Fibroblast of lung (primary cell): ENCODE results near the gene ALDH3B2. TPM values are rescaled to one million over a fixed set of nuclear protein-coding genes. Genes with fewer than 3 reads are reported as not detected.

ENCODE experiments used
- DNase-seq, 2 donors: peaks; one replicate each; pipeline versions ENCODE4 v3.0.0 to v3.0.0-alpha.2; 2010; ENCODE audit warnings: low read depth in 2 of 2
- H2AFZ ChIP-seq: 2 replicates; pipeline ENCODE4 v1.5.1; 2012; ENCODE audit warnings: low read length, control low read depth, inconsistent platforms
- H3K27ac ChIP-seq: 2 replicates; pipeline ENCODE4 v1.5.1; 2011; ENCODE audit warnings: low read length, control low read depth; ENCODE audit not compliant: insufficient read depth
- H3K27me3 ChIP-seq: 2 replicates; pipeline ENCODE4 v1.5.1; 2011; ENCODE audit warnings: mild to moderate bottlenecking, low read length; ENCODE audit not compliant: control insufficient read depth, insufficient read depth
- H3K36me3 ChIP-seq: 2 replicates; pipeline ENCODE4 v1.5.1; 2011; ENCODE audit warnings: low read length; ENCODE audit not compliant: control insufficient read depth, insufficient read depth
- H3K4me1 ChIP-seq: 2 replicates; pipeline ENCODE4 v1.5.1; 2011; ENCODE audit warnings: low read length; ENCODE audit not compliant: control insufficient read depth, insufficient read depth; ENCODE audit errors: extremely low read depth
- H3K4me2 ChIP-seq: 2 replicates; pipeline ENCODE4 v1.5.1; 2011; ENCODE audit warnings: low read length, control low read depth; ENCODE audit not compliant: insufficient read depth; ENCODE audit errors: extremely low read depth
- H3K4me3 ChIP-seq, 4 experiments: fragments of 200-600 bp in 1 of 4; sonication (generic) in 1 of 4; replicated peaks in 1 of 4; 2 replicates each; pipeline ENCODE4 v1.5.1; 2011 to 2016; ENCODE audit warnings: low read length in 4 of 4, low read depth in 3 of 4, mild to moderate bottlenecking in 3 of 4, control low read depth in 2 of 4, inconsistent platforms in 1 of 4, mixed read lengths in 1 of 4; ENCODE audit not compliant: insufficient read depth in 1 of 4; ENCODE audit errors: control extremely low read depth in 1 of 4
- H3K79me2 ChIP-seq: 2 replicates; pipeline ENCODE4 v1.5.1; 2012; ENCODE audit warnings: mild to moderate bottlenecking, low read length, inconsistent platforms; ENCODE audit not compliant: control insufficient read depth, insufficient read depth
- H3K9ac ChIP-seq: 2 replicates; pipeline ENCODE4 v1.5.1; 2011; ENCODE audit warnings: mild to moderate bottlenecking, low read length, control low read depth; ENCODE audit not compliant: insufficient read depth
- H3K9me3 ChIP-seq: 2 replicates; pipeline ENCODE4 v1.5.1; 2012; ENCODE audit warnings: low read depth, low read length; ENCODE audit not compliant: control insufficient read depth, insufficient read depth
- H4K20me1 ChIP-seq: 2 replicates; pipeline ENCODE4 v1.5.1; 2011; ENCODE audit warnings: low read length; ENCODE audit not compliant: control insufficient read depth, insufficient read depth; ENCODE audit errors: extremely low read depth
- CTCF ChIP-seq, 2 donors: IDR thresholded peaks in 1 of 2; conservative IDR thresholded peaks in 1 of 2; 1 replicate in 1 of 2; 2 replicates in 1 of 2; pipeline ENCODE4 v1.5.1; 2011 to 2012; ENCODE audit warnings: low read length in 2 of 2, control low read depth in 1 of 2, inconsistent platforms in 1 of 2, low read depth in 1 of 2, mild to moderate bottlenecking in 1 of 2
- EZH2 ChIP-seq: IDR thresholded peaks from 2 replicates; pipeline ENCODE4 v1.5.1; 2012; ENCODE audit warnings: low read length, control low read depth, mild to moderate bottlenecking; ENCODE audit errors: missing control alignments
- polyA plus RNA-seq, 2 donors: library from polyadenylated mRNA; depleted of rRNA in 1 of 2; stranded (reverse) in 1 of 2; unstranded in 1 of 2; fragments of >200 nt; gene quantifications; 2 replicates each; pipeline ENCODE4 v1.2.1, GENCODE V29; 2011 to 2012; ENCODE audit warnings: missing spikeins in 1 of 2
- total RNA-seq: library from RNA; depleted of rRNA; stranded (reverse); fragments of >200 nt; gene quantifications from 2 replicates; pipeline ENCODE4 v1.2.1, GENCODE V29; 2014

ALDH3B2 gene
- total and polyA plus RNA-seq, 2 donors (not counting 1 experiment from before 2014, with no cell fraction given), result not detected

GRCh38 chr11:67651976-67652781 is 22.2 kb downstream of the ALDH3B2 start:
- DNase-seq, result no peak
- no peaks in the 10 kb centered on the region for H3K79me2 ChIP-seq

GRCh38 chr11:67649634-67650510 is 24.6 kb downstream of the ALDH3B2 start:
- no peaks in the 10 kb centered on the region for H3K79me2 ChIP-seq
- H3K4me1 ChIP-seq, result no peaks in the 10 kb centered on the region
- H3K4me2 ChIP-seq, result no peak overlapping the region
- no peak overlapping the region for H2AFZ ChIP-seq
- H3K9ac ChIP-seq, result no peak overlapping the region
- H3K9me3 ChIP-seq, result no peaks in the 10 kb centered on the region
- H3K27me3 ChIP-seq, result no peaks in the 10 kb centered on the region
- no peak overlapping the region for H3K4me3 ChIP-seq
- DNase-seq, result no peak
- H3K27ac ChIP-seq, result no peak overlapping the region
- no peaks in the 10 kb centered on the region for H3K36me3 ChIP-seq
- no peaks in the 10 kb centered on the region for H4K20me1 ChIP-seq
- TF ChIP-seq EZH2 (no peak), CTCF (conservative IDR thresholded peaks at IDR 0.05 in 1 of 2, IDR thresholded peaks at IDR 0.05 in 1 of 2; ENCODE audit: low read depth in 1 of 2, low read length in 2 of 2) (no peak)

More at GRCh38 chr11:67651976-67652781, 22.2 kb downstream of the ALDH3B2 start:
- Histone ChIP-seq H3K9me3 (no peaks in the 10 kb centered on the region), H3K36me3 (no peaks in the 10 kb centered on the region), H3K4me3 (no peak overlapping the region), H2AFZ (no peak overlapping the region), H3K27ac (no peak overlapping the region), H4K20me1 (no peaks in the 10 kb centered on the region), H3K27me3 (no peaks in the 10 kb centered on the region), H3K9ac (no peak overlapping the region), H3K4me2 (no peak overlapping the region), H3K4me1 (no peaks in the 10 kb centered on the region)
- TF ChIP-seq CTCF (conservative IDR thresholded peaks at IDR 0.05 in 1 of 2, IDR thresholded peaks at IDR 0.05 in 1 of 2; ENCODE audit: low read depth in 1 of 2, low read length in 2 of 2), result no peak
- no peak for TF ChIP-seq EZH2
